GM10248 (cell line): ENCODE measurements around the gene NRG2.

Experiments
- CTCF ChIA-PET: fragments of 300-600 bp; sonication (Branson Sonifier 250); formaldehyde crosslinking; extraction: SDS; loops from one replicate; lab custom pipeline; 2021; ENCODE audit warnings: antibody characterized with exemption; lab: Yijun Ruan, JAX
- POLR2A ChIA-PET: fragments of 350-650 bp; sonication (Branson Sonifier 250); formaldehyde crosslinking; extraction: SDS; loops from one replicate; lab custom pipeline; 2020; ENCODE audit warnings: antibody characterized with exemption; lab: Yijun Ruan, JAX
- DNase-seq: peaks from one replicate; pipeline ENCODE4 v3.0.0; 2012; ENCODE audit errors: extremely low spot score
- TF ChIP-seq, protein P1 (sequence below): IDR thresholded peaks from 2 replicates; pipeline ENCODE4 v1.5.1; 2012; ENCODE audit warnings: mild to moderate bottlenecking, low read depth; ENCODE audit errors: extremely low read depth, missing control alignments, control extremely low read depth

NRG2 gene

DNA sequence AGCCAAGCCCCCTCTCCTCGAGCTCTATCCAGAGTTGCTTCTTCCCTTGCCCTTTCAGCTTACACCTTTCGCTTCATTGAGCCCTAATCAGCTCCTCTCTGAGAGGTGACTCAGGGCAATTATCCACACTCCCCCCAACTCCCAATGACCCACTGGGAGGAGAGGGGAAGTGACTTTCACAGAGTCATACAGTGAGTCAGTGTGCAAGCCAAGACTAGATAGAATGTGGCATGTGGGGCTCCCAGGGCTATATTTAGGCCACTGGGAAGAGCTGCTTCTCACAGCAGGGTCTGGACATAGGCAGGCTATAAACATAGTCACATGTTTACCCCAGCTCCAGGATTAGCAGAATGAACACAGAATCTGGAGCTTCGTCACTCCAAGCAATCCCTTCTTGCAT, 57.4 kb downstream of the NRG2 start:
- POLR2A ChIA-PET = no interaction called here
- DNase-seq = no peak
- CTCF ChIA-PET = interaction anchor here (0.7 to 28.3 kb wide), 6 partner anchors 9 to 199 kb away, joined by 3 to 403 read pairs (median 5); no protein-coding TSS in a partner anchor
- TF ChIP-seq, protein P1, sequence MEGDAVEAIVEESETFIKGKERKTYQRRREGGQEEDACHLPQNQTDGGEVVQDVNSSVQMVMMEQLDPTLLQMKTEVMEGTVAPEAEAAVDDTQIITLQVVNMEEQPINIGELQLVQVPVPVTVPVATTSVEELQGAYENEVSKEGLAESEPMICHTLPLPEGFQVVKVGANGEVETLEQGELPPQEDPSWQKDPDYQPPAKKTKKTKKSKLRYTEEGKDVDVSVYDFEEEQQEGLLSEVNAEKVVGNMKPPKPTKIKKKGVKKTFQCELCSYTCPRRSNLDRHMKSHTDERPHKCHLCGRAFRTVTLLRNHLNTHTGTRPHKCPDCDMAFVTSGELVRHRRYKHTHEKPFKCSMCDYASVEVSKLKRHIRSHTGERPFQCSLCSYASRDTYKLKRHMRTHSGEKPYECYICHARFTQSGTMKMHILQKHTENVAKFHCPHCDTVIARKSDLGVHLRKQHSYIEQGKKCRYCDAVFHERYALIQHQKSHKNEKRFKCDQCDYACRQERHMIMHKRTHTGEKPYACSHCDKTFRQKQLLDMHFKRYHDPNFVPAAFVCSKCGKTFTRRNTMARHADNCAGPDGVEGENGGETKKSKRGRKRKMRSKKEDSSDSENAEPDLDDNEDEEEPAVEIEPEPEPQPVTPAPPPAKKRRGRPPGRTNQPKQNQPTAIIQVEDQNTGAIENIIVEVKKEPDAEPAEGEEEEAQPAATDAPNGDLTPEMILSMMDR = no peak

DNA sequence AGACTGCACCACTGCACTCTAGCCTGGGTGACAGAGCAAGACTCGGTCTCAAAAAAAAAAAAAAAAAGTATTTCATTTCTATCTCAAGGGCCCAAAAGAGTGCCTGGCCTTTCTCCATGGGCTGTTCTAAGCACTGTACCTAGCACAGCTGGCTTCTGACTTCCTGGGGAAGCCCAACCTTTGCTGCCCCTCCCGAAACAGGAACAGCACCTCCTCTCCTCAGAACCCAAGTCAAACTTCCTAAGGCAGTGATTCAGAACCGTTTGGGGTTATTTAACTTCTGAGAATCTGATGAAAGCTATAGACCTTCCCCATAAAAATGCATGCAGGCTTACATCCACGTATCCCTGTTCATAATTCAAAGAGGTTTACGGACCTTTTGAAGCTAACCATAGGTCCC, 57.8 kb downstream of the NRG2 start:
- CTCF ChIA-PET = interaction anchor here (0.7 to 28.3 kb wide), 6 partner anchors 9 to 198 kb away, joined by 3 to 403 read pairs (median 5); no protein-coding TSS in a partner anchor
- TF ChIP-seq, protein P1 = no peak
- POLR2A ChIA-PET = no interaction called here
- DNase-seq = no peak

DNA sequence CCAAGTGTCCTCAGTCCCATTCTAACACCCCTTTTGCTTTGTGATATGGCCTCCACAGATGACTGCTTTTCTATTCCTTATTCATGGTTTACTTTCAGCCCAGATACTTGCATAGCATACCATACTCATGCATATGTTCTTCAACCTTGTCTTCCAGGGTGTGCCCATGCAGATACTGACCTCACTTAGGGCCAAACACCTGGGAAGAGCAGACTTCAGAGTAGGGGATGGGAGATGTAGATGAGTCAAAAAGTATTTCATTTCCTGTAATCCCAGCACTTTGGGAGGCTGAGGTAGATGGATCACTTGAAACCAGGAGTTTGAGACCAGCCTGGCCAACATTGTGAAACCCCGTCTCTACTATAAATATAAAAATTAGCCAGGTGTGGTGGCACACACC, 58.3 kb downstream of the NRG2 start:
- TF ChIP-seq, protein P1 = no peak
- no peak for DNase-seq
- POLR2A ChIA-PET = no interaction called here
- CTCF ChIA-PET = interaction anchor here (1.0 to 28.3 kb wide), 4 partner anchors 10 to 23 kb away, joined by 3 to 403 read pairs (median 6); no protein-coding TSS in a partner anchor

DNA sequence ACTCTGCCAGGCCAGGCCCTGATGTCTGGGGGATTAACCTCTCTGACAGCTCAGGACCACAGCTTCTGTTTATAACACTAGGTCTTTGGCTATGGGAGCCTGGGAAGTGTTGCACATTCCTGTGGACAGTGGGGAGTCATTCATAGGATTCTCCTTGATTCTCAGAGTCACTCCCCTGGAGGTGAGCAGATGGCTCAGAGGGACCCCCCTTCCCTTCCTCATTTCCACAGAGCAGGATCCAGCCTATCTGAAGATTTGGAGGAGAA, 60.2 kb downstream of the NRG2 start:
- ChIA-PET CTCF (interaction anchor here (1.1 to 28.3 kb wide), 5 partner anchors 12 to 217 kb away, joined by 6 to 403 read pairs (median 7); no protein-coding TSS in a partner anchor), POLR2A (no interaction called here)
- TF ChIP-seq, protein P1 = no peak
- no peak for DNase-seq

DNA sequence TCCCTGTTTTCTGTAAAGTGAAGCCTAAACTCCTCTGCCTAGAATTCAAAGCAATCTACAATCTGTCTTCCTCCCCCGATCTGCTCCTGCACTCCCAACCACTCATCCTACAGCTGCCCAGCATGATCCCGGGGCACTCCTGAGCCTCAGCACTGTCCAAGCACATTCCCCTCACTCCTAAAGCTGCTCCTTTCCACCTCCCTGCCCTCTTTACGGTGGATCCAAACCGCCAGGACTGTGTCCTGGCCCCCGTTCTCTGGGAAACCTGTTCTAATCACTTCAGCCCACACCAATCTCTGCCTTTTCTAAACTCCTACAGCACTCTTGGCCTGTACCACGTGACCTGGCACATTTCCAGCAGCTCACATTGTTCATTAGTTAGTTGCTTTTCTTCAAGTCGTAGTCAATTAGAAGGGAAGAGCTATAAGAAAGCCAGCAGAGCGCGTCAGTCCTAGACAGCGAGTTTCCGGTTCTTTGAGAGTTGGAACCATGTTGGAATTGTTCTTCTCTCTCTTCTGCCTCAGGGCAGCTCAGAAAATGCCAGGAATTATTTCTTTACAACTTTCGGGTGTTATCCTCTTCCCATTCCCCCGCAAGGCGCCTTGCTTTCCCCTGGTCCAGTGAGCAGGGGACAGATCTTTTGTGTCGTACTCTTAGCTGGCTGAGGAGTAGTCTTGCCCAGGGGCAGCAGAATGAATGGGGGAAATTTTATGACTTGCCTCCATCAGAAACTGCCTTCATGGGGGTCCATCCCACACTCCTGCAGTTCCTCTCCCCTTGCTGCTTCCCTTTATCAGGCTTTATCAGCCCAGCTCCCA, 60.7 kb downstream of the NRG2 start:
- no peak for DNase-seq
- ChIA-PET POLR2A (no interaction called here), CTCF (interaction anchor here (1.1 to 28.3 kb wide), 5 partner anchors 12 to 217 kb away, joined by 6 to 403 read pairs (median 7); no protein-coding TSS in a partner anchor)
- TF ChIP-seq, protein P1 = no peak

DNA sequence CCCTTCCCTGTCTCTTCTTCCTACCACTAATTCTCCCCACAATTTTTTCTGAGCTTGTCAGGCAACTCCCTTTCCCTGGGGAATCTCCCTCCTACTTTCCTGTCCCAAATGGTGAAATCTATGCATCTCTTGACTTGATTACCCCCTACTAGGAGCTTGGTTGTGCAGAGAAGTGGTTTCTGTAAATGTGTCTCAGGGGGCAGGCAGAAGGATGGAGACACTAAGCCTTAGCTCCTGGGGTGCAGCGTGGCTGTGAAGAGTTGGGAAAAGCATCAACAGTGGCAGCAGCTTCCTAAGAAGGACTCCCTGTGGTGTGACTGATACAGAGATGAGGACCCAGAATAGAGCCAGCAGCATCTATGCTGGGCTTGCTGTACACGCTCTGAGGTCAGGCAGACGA, 62.3 kb downstream of the NRG2 start:
- ChIA-PET CTCF (interaction anchor here (0.8 to 28.3 kb wide), 6 partner anchors 10 to 204 kb away, joined by 3 to 403 read pairs (median 6); partner anchors contain the start of gene NRG2), POLR2A (no interaction called here)
- DNase-seq = no peak
- TF ChIP-seq, protein P1 = no peak
